Vagina (tissue), 2 donors: Measurements from ENCODE around the gene PROX1. TPM values are rescaled to one million over a fixed set of nuclear protein-coding genes. Genes with fewer than 3 reads are reported as not detected.

Experiments used
- DNase-seq, 2 donors: peaks; one replicate each; pipeline ENCODE4 v3.0.0-alpha.2; 2017; ENCODE audit errors: extremely low spot score in 2 of 2
- H3K27ac ChIP-seq: fragments of 200-600 bp; sonication (generic); one replicate; pipeline ENCODE4 v1.5.1; 2019
- H3K27me3 ChIP-seq: fragments of 200-600 bp; sonication (generic); one replicate; pipeline ENCODE4 v1.5.1; 2019
- H3K36me3 ChIP-seq, 2 donors: fragments of 200-600 bp; sonication (generic); one replicate each; pipeline ENCODE4 v1.5.1; 2017 to 2019
- H3K4me1 ChIP-seq: fragments of 200-600 bp; sonication (generic); one replicate; pipeline ENCODE4 v1.5.1; 2019
- H3K4me3 ChIP-seq, 2 donors: fragments of 200-600 bp; sonication (generic); 1 replicate in 1 of 2; 2 replicates in 1 of 2; pipeline ENCODE4 v1.5.1; 2016 to 2019
- H3K9me3 ChIP-seq: fragments of 200-600 bp; sonication (generic); one replicate; pipeline ENCODE4 v1.5.1; 2019
- CTCF ChIP-seq, 3 experiments: fragments of 450-650 bp in 2 of 3; fragments of 200-600 bp in 1 of 3; sonication (generic) in 1 of 3; IDR thresholded peaks; one replicate each; pipeline ENCODE4 v1.5.1; 2017 to 2019; ENCODE audit warnings: antibody characterized with exemption in 3 of 3, mild to moderate bottlenecking in 2 of 3, moderate library complexity in 2 of 3
- POLR2A ChIP-seq, 2 donors: fragments of 450-650 bp; IDR thresholded peaks; one replicate each; pipeline ENCODE4 v1.6.1; 2017; ENCODE audit warnings: antibody characterized with exemption in 2 of 2, mild to moderate bottlenecking in 2 of 2, moderate library complexity in 2 of 2
- POLR2AphosphoS5 ChIP-seq, 2 donors: sonication (generic); formaldehyde crosslinking; IDR thresholded peaks; one replicate each; pipeline ENCODE4 v1.9.0; 2017; ENCODE audit warnings: antibody characterized with exemption in 2 of 2, mild to moderate bottlenecking in 2 of 2, low read depth in 1 of 2; ENCODE audit not compliant: insufficient read depth in 1 of 2
- intact Hi-C: fragments of 100-400 bp; cut with DNase I; formaldehyde crosslinking; loops from one replicate; pipeline ENCODE4 v1.15.1; 2023
- total RNA-seq: library from RNA; depleted of rRNA; stranded (reverse); fragments of >200 nt; gene quantifications from one replicate; pipeline ENCODE4 v1.2.3, GENCODE V29; 2016

Gene PROX1
- total RNA-seq, 1 donor from 2014 or later = 4.7 TPM

GRCh38 chr1:214028649-214029406 lies 41.1 kb downstream of the PROX1 start:
- Histone ChIP-seq H3K36me3 (no peaks in the 10 kb centered on the region), H3K9me3 (no peaks in the 10 kb centered on the region), H3K4me3 (no peak overlapping the region), H3K27me3 (no peaks in the 10 kb centered on the region), H3K4me1 (no peaks in the 10 kb centered on the region), H3K27ac (no peak overlapping the region)
- intact Hi-C loops = no loop called here
- DNase-seq = no peak
- TF ChIP-seq POLR2AphosphoS5 (IDR thresholded peaks at IDR 0.05; ENCODE audit: insufficient read depth in 1 of 2, low read depth in 1 of 2) (no peak), CTCF (IDR thresholded peaks at IDR 0.05) (no peak), POLR2A (IDR thresholded peaks at IDR 0.05) (no peak)

DNA sequence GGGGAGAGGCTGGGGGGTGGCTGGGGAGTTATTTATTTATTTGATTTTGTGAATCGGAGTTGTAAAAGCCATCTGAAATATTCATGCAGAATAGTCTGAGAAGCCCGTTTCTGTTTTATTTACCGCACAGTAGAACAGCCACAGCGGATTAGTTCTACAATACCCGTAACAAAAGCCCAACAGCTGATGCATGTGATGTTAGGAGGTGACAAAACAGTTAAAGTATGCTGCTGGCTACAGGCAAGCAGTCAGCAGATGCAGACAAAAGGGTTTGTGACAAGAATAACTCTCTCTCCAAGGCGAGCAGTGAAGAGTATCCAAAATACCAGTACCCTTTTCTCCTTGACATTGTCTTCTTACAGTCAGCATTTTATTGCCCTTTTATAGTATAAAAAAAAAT lies 42.0 kb downstream of the PROX1 start:
- Histone ChIP-seq H3K27me3 (no peaks in the 10 kb centered on the region), H3K4me1 (no peaks in the 10 kb centered on the region), H3K4me3 (no peak overlapping the region), H3K9me3 (no peaks in the 10 kb centered on the region), H3K27ac (no peak overlapping the region), H3K36me3 (no peaks in the 10 kb centered on the region)
- intact Hi-C loops = no loop called here
- no peak for DNase-seq
- TF ChIP-seq POLR2AphosphoS5 (IDR thresholded peaks at IDR 0.05; ENCODE audit: insufficient read depth in 1 of 2, low read depth in 1 of 2) (no peak), POLR2A (IDR thresholded peaks at IDR 0.05) (no peak), CTCF (IDR thresholded peaks at IDR 0.05) (no peak)

- intact Hi-C loops = no loop called here
- TF ChIP-seq CTCF (IDR thresholded peaks at IDR 0.05) (no peak), POLR2A (IDR thresholded peaks at IDR 0.05) (no peak), POLR2AphosphoS5 (IDR thresholded peaks at IDR 0.05; ENCODE audit: insufficient read depth in 1 of 2, low read depth in 1 of 2) (no peak)
- Histone ChIP-seq H3K9me3 (no peaks in the 10 kb centered on the region), H3K27ac (no peak overlapping the region), H3K4me1 (no peaks in the 10 kb centered on the region), H3K27me3 (no peaks in the 10 kb centered on the region), H3K36me3 (no peaks in the 10 kb centered on the region), H3K4me3 (no peak overlapping the region)
- DNase-seq = no peak
Measured at GRCh38 chr1:214031267-214031650, 43.5 kb downstream of the PROX1 start.

DNA sequence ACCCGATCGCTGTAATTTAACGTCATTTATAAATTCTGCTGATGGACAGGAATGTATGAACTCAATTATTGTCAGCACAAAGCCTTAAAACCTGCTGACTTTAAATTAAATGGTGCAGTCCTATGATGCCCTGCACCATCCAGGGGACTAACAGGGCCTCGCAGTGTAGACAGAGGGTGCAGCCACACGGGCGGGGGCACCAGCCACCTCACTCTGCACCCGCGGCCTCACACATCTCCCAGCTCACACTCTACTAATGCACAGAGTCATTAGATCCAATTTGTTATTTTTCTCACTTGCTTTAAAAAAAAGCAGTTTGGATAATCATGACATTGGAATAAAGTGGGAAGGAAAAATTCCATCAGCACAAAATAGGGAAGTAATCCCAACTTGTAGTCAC lies 49.7 kb downstream of the PROX1 start:
- H3K27me3 ChIP-seq = no peaks in the 10 kb centered on the region
- no peak overlapping the region for H3K4me3 ChIP-seq
- DNase-seq = no peak
- H3K36me3 ChIP-seq = no peaks in the 10 kb centered on the region
- no peaks in the 10 kb centered on the region for H3K4me1 ChIP-seq
- no peak overlapping the region for H3K27ac ChIP-seq
- no peaks in the 10 kb centered on the region for H3K9me3 ChIP-seq
- TF ChIP-seq POLR2AphosphoS5 (IDR thresholded peaks at IDR 0.05; ENCODE audit: insufficient read depth in 1 of 2, low read depth in 1 of 2) (no peak), CTCF (IDR thresholded peaks at IDR 0.05) (no peak), POLR2A (IDR thresholded peaks at IDR 0.05) (no peak)
- intact Hi-C loops = no loop called here

DNA sequence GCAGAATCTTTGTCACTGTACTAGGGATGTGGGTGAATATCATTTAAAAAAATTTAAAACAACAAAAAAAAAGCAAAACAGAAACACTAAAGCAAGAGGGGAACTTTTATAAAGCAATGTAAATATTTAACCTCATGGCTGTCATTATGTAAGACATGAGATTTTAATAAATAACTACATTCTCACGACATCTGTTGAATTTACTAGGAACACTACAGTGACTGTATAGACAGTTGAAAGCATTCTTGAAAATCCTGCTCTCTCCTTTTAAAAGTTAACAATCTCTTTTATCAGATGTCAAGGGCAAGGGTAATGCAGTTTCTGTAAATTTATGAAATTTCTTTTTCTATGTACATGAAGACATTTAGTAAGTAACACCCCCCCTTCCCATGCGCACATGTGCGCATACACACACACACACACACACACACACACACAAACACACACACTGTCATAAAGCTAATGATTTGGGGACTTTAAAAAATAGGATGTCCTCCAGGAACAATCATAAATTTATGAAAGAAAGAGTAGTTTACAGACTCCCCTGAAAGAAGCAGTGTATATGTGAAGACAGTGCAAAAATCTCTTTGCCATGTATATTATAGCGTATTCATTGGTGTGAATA lies 51.7 kb downstream of the PROX1 start:
- intact Hi-C loops = no loop called here
- no peaks in the 10 kb centered on the region for H3K9me3 ChIP-seq
- H3K27me3 ChIP-seq = no peaks in the 10 kb centered on the region
- DNase-seq = no peak
- no peak overlapping the region for H3K4me3 ChIP-seq
- no peaks in the 10 kb centered on the region for H3K36me3 ChIP-seq
- no peak for TF ChIP-seq POLR2AphosphoS5 (IDR thresholded peaks at IDR 0.05; ENCODE audit: insufficient read depth in 1 of 2, low read depth in 1 of 2)
- no peak for TF ChIP-seq POLR2A (IDR thresholded peaks at IDR 0.05)
- no peak for TF ChIP-seq CTCF (IDR thresholded peaks at IDR 0.05)
- H3K27ac ChIP-seq = no peak overlapping the region
- H3K4me1 ChIP-seq = no peaks in the 10 kb centered on the region
